Left colon (tissue), 2 donors: ENCODE results near the gene ANKRD17. TPM values are rescaled to one million over a fixed set of nuclear protein-coding genes. Genes with fewer than 3 reads are reported as not detected.
"Not testable (repeated sequence)": the region's sequence is repeated elsewhere in the genome, so short reads cannot be mapped to it uniquely, and the experiment has no call there.

Experiments
- ATAC-seq: fragments of 200-7000 bp; cut with Tn5 transposase; one replicate; pipeline ENCODE4 v1.9.1; 2020; ENCODE audit warnings: mild to moderate bottlenecking, moderate library complexity
- DNase-seq, 2 donors: peaks; one replicate each; pipeline ENCODE4 v3.0.0-alpha.2; 2020
- intact Hi-C, 2 donors: fragments of 100-400 bp; cut with DNase I in 1 of 2; cut with micrococcal nuclease in 1 of 2; formaldehyde crosslinking; loops; one replicate each; pipeline versions ENCODE4 v1.11.2 to v1.14.0; 2022; cut with DNase I, micrococcal nuclease
- long read RNA-seq: library from polyadenylated mRNA; unstranded; transcript quantifications from one replicate; pipeline ENCODE4 v2.0.0, GENCODE V29; 2021
- total RNA-seq, 2 donors: library from RNA; stranded (reverse); fragmentation: NEBNext Ultra II Directional; extraction: Animal tissue kit (Norgen Biotek cat#: 25700); gene quantifications; one replicate each; pipeline ENCODE4 v1.2.1, GENCODE V29; 2021
- donor health status: DM: no; HTN: no; CAD: no.
- donor health status: DM: yes; HTN: yes; CAD: no.

Gene ANKRD17, protein sequence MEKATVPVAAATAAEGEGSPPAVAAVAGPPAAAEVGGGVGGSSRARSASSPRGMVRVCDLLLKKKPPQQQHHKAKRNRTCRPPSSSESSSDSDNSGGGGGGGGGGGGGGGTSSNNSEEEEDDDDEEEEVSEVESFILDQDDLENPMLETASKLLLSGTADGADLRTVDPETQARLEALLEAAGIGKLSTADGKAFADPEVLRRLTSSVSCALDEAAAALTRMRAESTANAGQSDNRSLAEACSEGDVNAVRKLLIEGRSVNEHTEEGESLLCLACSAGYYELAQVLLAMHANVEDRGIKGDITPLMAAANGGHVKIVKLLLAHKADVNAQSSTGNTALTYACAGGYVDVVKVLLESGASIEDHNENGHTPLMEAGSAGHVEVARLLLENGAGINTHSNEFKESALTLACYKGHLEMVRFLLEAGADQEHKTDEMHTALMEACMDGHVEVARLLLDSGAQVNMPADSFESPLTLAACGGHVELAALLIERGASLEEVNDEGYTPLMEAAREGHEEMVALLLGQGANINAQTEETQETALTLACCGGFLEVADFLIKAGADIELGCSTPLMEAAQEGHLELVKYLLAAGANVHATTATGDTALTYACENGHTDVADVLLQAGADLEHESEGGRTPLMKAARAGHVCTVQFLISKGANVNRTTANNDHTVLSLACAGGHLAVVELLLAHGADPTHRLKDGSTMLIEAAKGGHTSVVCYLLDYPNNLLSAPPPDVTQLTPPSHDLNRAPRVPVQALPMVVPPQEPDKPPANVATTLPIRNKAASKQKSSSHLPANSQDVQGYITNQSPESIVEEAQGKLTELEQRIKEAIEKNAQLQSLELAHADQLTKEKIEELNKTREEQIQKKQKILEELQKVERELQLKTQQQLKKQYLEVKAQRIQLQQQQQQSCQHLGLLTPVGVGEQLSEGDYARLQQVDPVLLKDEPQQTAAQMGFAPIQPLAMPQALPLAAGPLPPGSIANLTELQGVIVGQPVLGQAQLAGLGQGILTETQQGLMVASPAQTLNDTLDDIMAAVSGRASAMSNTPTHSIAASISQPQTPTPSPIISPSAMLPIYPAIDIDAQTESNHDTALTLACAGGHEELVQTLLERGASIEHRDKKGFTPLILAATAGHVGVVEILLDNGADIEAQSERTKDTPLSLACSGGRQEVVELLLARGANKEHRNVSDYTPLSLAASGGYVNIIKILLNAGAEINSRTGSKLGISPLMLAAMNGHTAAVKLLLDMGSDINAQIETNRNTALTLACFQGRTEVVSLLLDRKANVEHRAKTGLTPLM (N-terminal part only)
- 10 to 100 TPM; 58.3 to 61.1 TPM for total RNA-seq
- long read RNA-seq, partial matches to known transcripts: 35 of 40 reads
- long read RNA-seq, other reads (novel, unspliced or antisense): 5 of 40 reads

DNA sequence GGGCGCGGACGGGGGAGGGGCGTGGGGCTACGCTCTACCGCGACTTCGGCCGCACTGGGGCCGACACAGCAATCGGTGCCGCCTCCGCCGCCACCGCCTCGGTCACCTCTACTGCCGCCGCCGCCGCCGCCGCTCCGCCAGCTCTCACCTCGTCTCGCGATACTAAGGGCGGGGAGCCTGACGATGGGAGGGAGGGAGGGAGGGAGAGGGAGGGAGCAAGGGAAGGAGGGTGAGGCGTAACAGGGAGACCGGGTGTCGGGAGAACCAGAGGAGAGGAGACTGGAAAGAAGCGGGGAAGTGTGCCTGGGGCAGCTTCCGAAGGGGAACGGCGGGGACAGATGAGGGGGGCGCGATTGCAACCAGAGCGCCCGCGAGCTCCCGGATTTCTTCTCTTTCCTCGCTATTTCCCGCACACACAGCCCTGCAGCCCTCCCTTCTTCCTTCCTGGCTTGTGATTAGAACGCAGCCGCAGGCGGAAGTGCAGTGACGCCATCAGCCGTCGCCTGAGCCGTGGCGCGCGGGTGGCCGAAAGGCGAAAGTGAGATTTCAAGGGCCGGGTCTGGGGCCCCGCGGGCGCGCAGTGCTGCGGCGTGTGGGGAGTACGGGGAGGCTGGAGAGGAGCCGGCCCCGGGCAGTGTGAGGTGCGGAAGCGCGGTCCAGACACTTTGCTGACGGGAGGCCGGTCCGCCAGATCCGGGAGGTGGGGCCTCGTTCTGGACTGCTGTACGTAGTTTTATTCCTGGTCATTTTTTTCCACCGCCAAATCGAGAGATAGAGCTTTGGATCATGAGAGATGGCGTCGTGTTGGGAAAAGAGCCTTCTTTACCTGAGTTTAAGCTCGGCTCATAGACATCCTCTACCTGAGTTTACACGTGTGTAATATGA is at the start of gene ANKRD17:
Gene ANKRD17, minus strand, starts transcription at position 113 of the 885 bp plus-strand sequence. CDS start 130 bp downstream, outside the sequence.
- DNase-seq (peak; percentile 93 to 96), ATAC-seq (peak; percentile 83)
- intact Hi-C loops: loop anchor here in 1 of 2 donors (5.0 kb wide), 1 partner anchor 192 kb away; the partner anchor contains the start of gene COX18

DNA sequence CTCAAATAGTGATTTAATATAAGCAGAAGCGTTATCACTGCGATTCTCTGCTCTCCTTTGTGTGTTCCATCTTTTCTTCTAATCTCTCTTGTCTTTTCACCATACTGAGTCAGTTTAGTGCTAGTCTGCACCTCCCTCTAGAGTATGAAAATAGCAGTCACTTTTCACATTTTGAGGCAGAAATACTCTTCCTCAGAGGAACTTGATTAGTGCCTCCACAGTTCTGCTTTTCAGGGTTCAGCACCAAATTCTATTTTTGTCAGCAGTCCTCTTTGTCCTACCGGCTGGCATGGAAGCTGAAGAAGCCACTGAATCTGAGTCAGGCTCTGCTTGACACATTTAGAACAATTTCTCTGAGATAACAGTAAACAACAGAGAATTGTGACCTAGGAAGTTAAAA is 49.7 kb upstream of the ANKRD17 start:
- no peak for ATAC-seq
- intact Hi-C loops: no loop called here
- no peak for DNase-seq

DNA sequence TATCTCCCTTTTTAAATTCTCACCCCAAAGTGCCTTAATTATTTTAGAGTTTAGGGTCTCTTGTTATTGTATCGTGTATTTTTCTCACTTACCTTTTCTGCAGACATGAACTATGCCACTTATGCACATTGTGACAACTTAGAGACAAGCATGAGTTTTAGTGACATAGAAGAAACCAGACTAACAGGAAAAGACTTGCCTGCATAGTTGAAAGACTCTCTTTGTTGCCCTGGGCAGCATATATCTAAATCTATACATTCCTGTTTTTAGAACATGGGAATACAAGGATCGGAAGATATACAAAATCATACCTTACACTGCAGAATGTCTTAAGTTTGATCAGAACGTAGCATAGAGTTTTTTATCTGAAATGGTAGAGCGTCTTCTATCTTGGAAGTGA is 45.1 kb upstream of the ANKRD17 start:
- intact Hi-C loops: no loop called here
- DNase-seq: no peak
- ATAC-seq: no peak

DNA sequence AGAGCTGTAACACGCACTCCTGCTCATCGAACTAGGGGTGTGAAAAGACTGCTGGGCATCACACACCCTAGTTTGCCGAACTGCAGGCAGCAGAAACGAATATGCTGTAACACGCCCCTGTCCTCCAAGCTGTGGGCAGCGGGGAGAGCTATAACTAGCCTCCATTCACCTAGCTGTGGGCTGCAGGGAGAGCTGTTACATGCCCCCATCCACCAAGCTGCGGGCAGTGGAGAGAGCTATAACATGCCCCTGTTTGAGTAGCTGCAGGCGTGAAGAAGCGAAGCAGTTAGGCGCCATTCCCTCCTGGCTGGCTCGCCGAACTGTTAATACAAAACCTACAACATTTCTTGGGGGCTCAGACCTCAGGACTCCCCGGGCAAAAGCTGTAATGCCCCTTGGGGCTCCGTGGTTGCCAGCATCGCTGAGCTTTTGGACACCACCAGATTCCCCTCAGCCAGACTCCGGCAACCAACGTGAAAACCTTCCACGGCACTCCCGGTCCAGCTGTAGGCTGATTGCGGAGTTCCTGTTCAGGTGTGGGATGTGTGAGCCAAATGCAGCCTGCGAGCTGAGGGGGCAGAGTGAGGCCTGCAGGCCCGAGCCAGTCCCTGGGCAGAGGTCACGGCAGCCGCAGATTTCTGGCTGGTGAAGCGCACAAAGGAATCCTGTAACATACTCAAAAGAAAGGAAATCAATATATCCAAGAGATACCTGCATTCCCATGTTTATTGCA is 41.1 kb upstream of the ANKRD17 start:
- ATAC-seq (no peak), DNase-seq (no peak)
- intact Hi-C loops: no loop called here

DNA sequence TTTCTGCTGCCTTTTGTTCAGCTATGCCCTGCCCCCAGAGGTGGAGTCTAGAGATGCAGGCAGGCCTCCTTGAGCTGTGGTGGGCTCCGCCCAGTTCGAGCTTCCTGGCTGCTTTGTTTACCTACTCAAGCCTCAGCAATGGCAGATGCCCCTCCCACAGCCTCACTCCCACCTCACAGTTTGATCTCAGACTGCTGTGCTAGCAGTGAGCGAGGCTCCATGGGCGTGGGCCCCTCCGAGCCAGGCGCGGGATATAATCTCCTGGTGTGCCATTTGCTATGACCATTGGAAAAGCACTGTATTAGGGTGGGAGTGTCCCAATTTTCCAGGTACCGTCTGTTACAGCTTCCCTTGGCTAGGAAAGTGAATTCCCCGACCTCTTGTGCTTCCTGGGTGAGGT is 34.1 kb upstream of the ANKRD17 start:
- ATAC-seq, DNase-seq, intact Hi-C loops: not testable (repeated sequence)

DNA sequence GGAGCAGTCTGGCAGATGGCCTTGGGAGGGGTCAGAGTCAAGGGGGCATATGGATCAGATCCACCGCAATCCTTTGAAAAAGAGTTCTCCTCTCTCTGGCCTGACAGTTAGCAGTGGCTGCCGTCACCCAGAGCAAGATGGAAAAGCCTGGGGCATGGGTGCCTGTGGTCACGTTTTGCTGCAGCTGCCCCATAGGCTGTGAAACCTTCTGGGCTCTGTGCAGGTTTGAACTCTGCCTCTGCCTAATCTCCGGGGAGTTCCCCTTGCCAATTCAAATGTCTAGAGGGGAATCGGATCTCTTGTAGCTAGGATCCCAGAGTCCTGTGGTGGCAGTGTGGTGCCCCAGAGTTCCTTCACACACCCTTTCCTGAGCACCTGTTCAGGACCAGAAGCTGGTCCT is 23.4 kb upstream of the ANKRD17 start:
- ATAC-seq: no peak
- intact Hi-C loops: no loop called here
- no peak for DNase-seq

DNA sequence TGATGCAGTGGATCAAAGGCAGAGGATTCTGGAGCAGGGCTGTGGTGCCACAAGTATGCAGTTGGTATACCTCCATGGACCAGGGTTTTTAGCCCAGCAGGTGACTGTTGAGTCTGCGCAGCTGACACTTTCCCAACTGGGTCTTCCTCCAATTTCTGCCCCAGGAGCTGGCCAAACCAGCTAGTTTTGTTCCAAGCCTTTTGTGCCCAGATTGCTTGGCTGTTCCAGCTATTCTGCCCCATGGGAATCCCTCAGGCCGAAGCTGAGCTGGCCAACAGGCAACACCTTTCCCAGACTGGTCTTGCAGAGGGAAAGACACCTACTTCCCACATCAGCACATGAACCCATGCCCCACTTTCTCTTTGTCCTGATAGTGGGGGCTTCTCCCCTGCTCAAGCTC is 22.8 kb upstream of the ANKRD17 start:
- DNase-seq (no peak), ATAC-seq (no peak)
- intact Hi-C loops: no loop called here

DNA sequence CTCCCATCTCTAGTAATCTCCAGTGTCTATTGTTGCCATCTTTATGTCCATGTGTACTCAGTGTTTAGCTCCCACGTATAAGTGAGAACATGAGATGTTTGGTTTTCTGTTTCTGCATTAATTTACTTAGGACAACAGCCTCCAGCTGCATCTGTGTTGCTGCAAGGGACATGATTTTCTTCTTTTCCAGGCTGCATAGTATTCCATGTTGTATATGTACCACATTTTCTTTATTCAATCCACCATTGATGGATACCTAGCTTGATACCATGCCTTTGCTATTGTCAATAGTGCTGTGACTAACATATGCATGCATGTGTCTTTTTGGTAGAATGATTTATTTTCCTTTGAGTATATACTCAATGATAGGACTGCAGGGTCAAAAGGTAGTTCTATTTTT is 18.6 kb upstream of the ANKRD17 start:
- intact Hi-C loops: no loop called here
- ATAC-seq (no peak), DNase-seq (no peak)

DNA sequence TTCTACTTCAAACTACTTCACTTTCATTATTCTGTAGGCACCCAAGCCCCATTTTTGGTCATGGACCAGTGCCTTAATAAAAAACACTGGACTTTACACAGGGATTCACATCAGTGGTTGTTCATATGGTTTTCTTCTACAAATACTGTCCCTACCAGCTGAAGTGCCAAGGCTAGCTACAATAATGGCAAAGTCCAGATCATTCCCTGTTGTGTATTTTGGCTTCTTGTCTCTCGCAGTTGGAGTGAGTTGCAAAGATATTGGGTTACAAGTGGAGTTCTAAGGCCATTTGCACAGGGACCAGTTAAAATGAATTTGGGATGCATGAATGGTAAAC is 16.7 kb upstream of the ANKRD17 start:
- peak; percentile 87 for ATAC-seq
- no peak for DNase-seq
- intact Hi-C loops: no loop called here

DNA sequence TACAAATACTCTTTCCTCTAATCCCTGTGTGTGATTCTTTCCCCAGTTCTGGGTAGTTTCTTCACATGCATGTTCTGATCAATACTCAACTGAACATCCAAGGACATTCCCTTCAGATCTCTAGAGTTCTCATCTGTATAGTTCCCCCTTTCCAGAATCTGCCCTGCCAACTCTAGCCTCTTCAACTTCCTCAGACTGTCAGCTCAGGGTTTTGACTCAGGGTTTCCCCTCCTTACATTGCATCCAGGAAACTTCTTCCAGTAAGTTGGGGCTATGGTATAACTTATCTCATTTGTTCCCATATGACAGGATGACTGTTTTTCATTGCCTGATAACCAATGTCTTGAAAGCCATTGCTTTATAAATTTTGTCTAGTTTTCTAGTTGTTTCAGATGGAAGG is 14.2 kb upstream of the ANKRD17 start:
- ATAC-seq (no peak), DNase-seq (no peak)
- intact Hi-C loops: no loop called here

DNA sequence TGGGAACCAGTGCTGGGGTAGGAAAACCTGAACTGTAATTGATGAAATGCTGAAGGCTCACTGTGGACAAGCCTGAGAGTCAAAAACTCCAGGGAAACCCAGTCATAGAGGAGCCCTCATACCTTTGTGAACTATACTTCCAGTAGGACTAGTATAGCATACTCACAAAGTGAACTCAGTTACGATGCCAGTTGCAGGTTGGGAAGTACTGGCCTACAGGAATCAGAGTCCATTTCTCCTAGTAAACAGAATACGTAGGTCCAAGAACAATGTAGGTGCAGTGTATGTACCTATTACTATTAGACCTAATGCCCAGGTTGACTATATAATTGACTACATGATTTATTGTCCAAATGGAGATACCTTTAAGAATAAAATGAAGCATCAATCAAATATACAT is 8.5 kb upstream of the ANKRD17 start:
- DNase-seq (no peak), ATAC-seq (no peak)
- intact Hi-C loops: no loop called here

DNA sequence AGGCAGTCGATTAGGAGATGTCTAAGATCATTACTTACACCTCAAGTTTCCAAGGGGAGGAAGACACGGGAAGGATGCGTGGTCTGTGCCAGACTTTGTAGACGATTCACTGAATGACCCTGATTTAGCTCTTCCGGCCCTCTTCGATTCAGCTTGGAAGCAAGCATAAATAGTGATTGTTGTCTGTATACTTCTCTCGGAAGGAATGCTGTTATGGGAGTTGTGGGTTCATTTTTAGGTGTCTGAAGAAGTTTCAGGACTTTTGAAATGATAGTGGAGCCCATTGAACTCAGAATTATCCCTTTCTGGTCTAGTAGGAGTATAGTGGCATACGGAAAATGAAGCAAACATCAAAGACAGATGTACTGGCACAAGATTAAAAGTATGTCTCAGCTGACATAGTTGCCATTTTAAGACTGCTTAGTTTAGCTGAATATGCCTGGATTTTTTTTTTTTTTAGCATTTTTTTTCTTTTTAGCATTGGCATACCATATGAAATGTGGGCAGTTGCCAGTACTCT is 1.0 kb upstream of the ANKRD17 start:
- DNase-seq (no peak), ATAC-seq (peak; percentile 8)
- intact Hi-C loops: loop anchor here in 1 of 2 donors (5.0 kb wide), 1 partner anchor 192 kb away; the partner anchor contains the start of gene COX18

DNA sequence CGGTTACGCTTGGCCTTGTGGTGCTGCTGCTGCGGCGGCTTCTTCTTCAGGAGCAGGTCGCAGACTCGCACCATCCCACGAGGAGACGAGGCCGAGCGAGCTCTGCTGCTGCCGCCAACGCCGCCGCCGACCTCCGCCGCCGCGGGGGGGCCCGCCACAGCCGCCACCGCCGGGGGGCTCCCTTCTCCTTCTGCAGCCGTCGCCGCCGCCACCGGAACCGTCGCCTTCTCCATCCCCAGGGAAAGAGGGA is 237 bp downstream of the ANKRD17 start:
- DNase-seq: no peak
- ATAC-seq: no peak
- intact Hi-C loops: loop anchor here in 1 of 2 donors (5.0 kb wide), 1 partner anchor 191 kb away; the partner anchor contains the start of gene COX18

DNA sequence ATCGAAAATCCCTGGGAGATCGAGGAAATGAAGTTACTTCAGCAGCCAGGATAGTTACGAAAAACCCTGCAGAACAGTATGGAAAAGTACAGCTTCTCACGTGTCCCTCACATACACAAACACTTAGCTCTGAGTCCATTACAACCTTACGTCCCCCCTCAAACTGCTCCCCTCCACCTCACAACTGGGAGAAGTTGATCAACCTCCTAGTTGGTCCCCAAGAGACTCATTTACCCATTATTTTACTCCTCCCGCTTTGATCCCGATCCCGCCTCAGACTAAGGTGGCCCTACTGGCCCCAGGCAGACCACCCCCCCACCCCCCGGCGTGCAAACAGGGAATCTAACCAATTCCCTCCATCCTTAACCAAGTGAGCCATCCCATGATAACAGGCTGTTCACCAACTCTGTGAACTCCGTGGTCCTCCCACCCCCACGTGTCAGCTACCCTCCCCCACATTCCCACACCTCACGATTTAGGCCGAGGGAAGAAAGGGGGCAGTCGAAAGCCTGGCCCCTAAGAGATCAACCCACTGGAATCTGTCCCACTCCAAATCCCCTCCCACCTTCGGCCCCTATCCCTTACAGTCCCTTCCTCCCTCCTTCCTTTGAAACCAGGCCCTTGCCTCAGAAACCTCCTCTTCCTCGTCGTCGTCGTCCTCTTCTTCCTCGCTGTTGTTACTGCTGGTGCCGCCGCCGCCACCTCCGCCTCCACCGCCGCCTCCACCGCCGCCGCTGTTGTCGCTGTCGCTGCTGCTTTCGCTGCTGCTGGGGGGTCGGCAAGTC is 755 bp downstream of the ANKRD17 start:
- ATAC-seq (peak; percentile 4), DNase-seq (peak in 1 of 2 donors; percentile 45)
- intact Hi-C loops: loop anchor here in 1 of 2 donors (5.0 kb wide), 1 partner anchor 191 kb away; the partner anchor contains the start of gene COX18

DNA sequence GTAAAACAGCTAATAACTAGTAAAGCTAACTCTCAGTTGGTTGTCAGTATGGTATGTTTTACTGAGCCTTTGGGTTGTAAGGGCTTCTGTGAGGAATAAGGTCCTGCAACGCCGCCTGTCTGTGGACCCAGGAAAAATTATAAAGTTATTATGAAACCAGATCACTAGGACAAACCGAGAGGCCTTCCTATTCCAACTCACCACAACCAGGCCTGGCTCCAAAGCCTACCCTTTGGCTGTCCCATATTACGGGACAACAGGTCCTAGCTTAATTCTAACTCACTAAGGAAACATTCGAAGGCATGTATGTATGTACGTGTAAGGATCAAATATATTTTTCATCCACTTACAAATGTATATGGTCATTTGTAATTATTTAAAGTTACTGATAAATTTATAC is 1.4 kb downstream of the ANKRD17 start:
- intact Hi-C loops: loop anchor here in 1 of 2 donors (5.0 kb wide), 1 partner anchor 190 kb away; the partner anchor contains the start of gene COX18
- peak; percentile 82 to 85 for DNase-seq
- peak; percentile 52 for ATAC-seq

DNA sequence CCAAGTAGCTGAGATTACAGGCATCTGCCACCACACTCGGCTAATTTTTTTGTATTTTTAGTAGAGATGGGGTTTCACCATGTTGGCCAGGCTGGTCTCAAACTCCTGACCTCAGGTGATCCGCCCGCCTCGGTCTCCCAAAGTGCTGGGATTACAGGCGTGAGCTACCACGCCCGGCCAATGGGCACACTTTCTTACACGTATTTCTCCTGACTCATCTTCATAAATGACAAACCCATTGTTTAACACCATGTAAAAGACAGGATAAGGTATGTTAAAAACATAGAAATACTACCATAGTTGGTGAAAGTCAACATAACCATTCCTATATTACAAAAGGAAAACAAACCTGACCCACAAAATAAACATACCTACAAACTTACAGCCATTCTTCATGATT is 2.8 kb downstream of the ANKRD17 start:
- not testable (repeated sequence) for DNase-seq, ATAC-seq
- intact Hi-C loops: loop anchor here in 1 of 2 donors (5.0 kb wide), 1 partner anchor 189 kb away; the partner anchor contains the start of gene COX18
